GM12892 (cell line): ENCODE data around the gene VAV1.

Source experiments
- POLR2A ChIP-seq: IDR thresholded peaks from 2 replicates; pipeline ENCODE4 v1.6.1; 2011; ENCODE audit warnings: low read depth, low read length, control low read depth
- TAF1 ChIP-seq: IDR thresholded peaks from 2 replicates; pipeline ENCODE4 v1.6.1; 2011; ENCODE audit warnings: low read depth, mild to moderate bottlenecking, control low read depth, low read length, borderline replicate concordance

DNA sequence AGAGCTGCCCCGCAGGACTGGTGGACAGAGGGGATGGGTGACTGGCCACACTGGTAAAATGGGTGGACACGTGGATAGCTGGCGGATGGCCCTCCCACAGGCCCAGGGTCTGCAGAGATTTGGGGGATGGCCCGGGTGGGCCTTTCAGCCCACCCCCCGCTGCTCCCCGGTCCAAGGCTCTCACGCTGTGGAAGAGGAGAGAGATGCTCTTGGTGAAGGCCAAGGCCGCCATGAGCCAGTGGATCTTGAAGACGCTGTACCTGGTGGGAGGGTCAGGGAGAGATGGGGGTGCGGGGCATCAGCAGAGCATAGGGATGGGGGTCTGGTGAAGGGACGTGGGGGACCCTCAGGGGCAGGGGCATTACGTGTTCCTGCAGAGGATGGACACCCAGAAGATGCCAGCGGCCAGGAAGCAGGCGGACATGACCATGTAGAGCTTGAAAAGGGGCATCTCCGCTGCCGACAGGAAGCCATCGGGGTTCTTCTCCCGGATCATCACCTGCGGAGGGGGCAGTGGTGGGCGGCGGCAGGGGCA, 39.6 kb upstream of the VAV1 start:
- TF ChIP-seq TAF1 (no peak), POLR2A (no peak)
